ENCODE results near the gene LGALS7B.
"Not testable (repeated sequence)": the region's sequence is repeated elsewhere in the genome, so short reads cannot be mapped to it uniquely, and the experiment has no call there.

- TF ChIP-seq MAX (IDR thresholded peaks at IDR 0.05); EZH2 (IDR thresholded peaks at IDR 0.05; ENCODE audit: low read depth, low read length, severe bottlenecking); CTCF (IDR thresholded peaks at IDR 0.05; ENCODE audit: control extremely low read depth in 1 of 3, insufficient read depth in 1 of 3, low read depth in 1 of 3, low read length in 3 of 3); RFX5 (IDR thresholded peaks at IDR 0.05; ENCODE audit: borderline replicate concordance, low read depth, low read length); CHD2 (IDR thresholded peaks at IDR 0.05; ENCODE audit: low read length); USF2 (IDR thresholded peaks at IDR 0.05; ENCODE audit: low read length); POLR2A (IDR thresholded peaks at IDR 0.05; ENCODE audit: control extremely low read depth in 1 of 2, low read depth in 2 of 2, low read length in 2 of 2); EP300 (IDR thresholded peaks at IDR 0.05; ENCODE audit: borderline replicate concordance in 1 of 2, low read depth in 2 of 2, low read length in 2 of 2); JUND (IDR thresholded peaks at IDR 0.05; ENCODE audit: low read length); POLR2AphosphoS5 (IDR thresholded peaks at IDR 0.05; ENCODE audit: low read depth, low read length): not testable (repeated sequence)
These were observed 2.9 kb upstream of the LGALS7B start for GRCh38 chr19:38786061-38786460.
